PC-3 (cell line): ENCODE measurements around the gene CHIA. TPM values are rescaled to one million over a fixed set of nuclear protein-coding genes. Genes with fewer than 3 reads are reported as not detected.

Experiments used
- ATAC-seq: fragments of 200-7000 bp; cut with Tn5 transposase; 2 replicates; pipeline ENCODE4 v1.9.1; 2020; ENCODE audit warnings: mild to moderate bottlenecking, moderate library complexity
- BruUV-seq: library from RNA; stranded (reverse); fragments of 400-500 nt; replicated peaks from 2 replicates; lab custom pipeline; 2021; lab: Mats Ljungman, UMichigan
- CTCF ChIA-PET: fragments of 300-600 bp; sonication (Branson Sonifier 250); formaldehyde crosslinking; loops from one replicate; lab custom pipeline; 2022; ENCODE audit warnings: antibody characterized with exemption; lab: Charles Lee
- POLR2A ChIA-PET: fragments of 300-600 bp; sonication (Branson Sonifier 250); formaldehyde crosslinking; loops from one replicate; lab custom pipeline; 2022; ENCODE audit warnings: antibody characterized with exemption; ENCODE audit not compliant: unreplicated experiment; lab: Charles Lee
- DNase-seq: peaks from one replicate; pipeline ENCODE4 v3.0.0-alpha.2; 2015
- H2AFZ ChIP-seq: fragments of 300-600 bp; sonication (generic); 2 replicates; pipeline ENCODE4 v1.6.0; 2016; ENCODE audit warnings: antibody characterized with exemption, low read length
- H3F3A ChIP-seq: fragments of 300-600 bp; sonication (generic); one replicate; pipeline ENCODE4 v1.6.0; 2017; ENCODE audit warnings: antibody characterized with exemption, low read length, control low read depth, mild to moderate bottlenecking; ENCODE audit not compliant: unreplicated experiment
- H3K27ac ChIP-seq: fragments of 300-600 bp; sonication (generic); 2 replicates; pipeline ENCODE4 v1.5.1; 2016; ENCODE audit warnings: mild to moderate bottlenecking, low read length
- H3K27me3 ChIP-seq: fragments of 300-600 bp; sonication (generic); 2 replicates; pipeline ENCODE4 v1.6.1; 2016; ENCODE audit warnings: low read length, mixed read lengths
- H3K36me3 ChIP-seq: fragments of 300-600 bp; sonication (generic); 2 replicates; pipeline ENCODE4 v1.6.1; 2016; ENCODE audit warnings: low read depth, mixed run types, low read length, mixed read lengths
- H3K4me1 ChIP-seq: fragments of 300-600 bp; sonication (generic); 2 replicates; pipeline ENCODE4 v1.5.1; 2016; ENCODE audit warnings: low read length; ENCODE audit not compliant: insufficient read depth
- H3K4me2 ChIP-seq: fragments of 300-600 bp; sonication (generic); 2 replicates; pipeline ENCODE4 v1.6.0; 2016; ENCODE audit warnings: low read length
- H3K4me3 ChIP-seq: fragments of 300-600 bp; sonication (generic); 2 replicates; pipeline ENCODE4 v1.5.1; 2016; ENCODE audit warnings: mild to moderate bottlenecking, low read length, mixed read lengths
- H3K79me2 ChIP-seq: fragments of 300-600 bp; sonication (generic); 2 replicates; pipeline ENCODE4 v1.6.1; 2017; ENCODE audit warnings: low read length, mixed read lengths
- H3K9ac ChIP-seq: fragments of 300-600 bp; sonication (generic); 2 replicates; pipeline ENCODE4 v1.6.0; 2016; ENCODE audit warnings: mild to moderate bottlenecking, low read length
- H3K9me2 ChIP-seq: fragments of 300-600 bp; sonication (generic); replicated peaks from 2 replicates; pipeline ENCODE4 v1.6.1; 2016; ENCODE audit warnings: mixed run types, low read length, mixed read lengths
- H3K9me3 ChIP-seq: fragments of 300-600 bp; sonication (generic); 2 replicates; pipeline ENCODE4 v1.6.1; 2016; ENCODE audit warnings: low read length, mixed read lengths
- H4K20me1 ChIP-seq: fragments of 300-600 bp; sonication (generic); 2 replicates; pipeline ENCODE4 v1.6.1; 2016; ENCODE audit warnings: low read length, mixed read lengths
- CTCF ChIP-seq: fragments of 300-600 bp; sonication (generic); conservative IDR thresholded peaks from 2 replicates; pipeline ENCODE4 v1.5.1; 2017; ENCODE audit warnings: antibody characterized with exemption, low read depth, mild to moderate bottlenecking, low read length
- EZH2 ChIP-seq: fragments of 300-600 bp; sonication (generic); IDR thresholded peaks from one replicate; pipeline ENCODE4 v1.6.1; 2017; ENCODE audit warnings: antibody characterized with exemption, mild to moderate bottlenecking, low read length; ENCODE audit not compliant: unreplicated experiment
- EZH2phosphoT487 ChIP-seq: fragments of 300-600 bp; sonication (generic); IDR thresholded peaks from 2 replicates; pipeline ENCODE4 v1.6.1; 2018; ENCODE audit warnings: mild to moderate bottlenecking, antibody characterized with exemption, low read length, borderline replicate concordance
- intact Hi-C: fragments of 100-400 bp; cut with micrococcal nuclease; formaldehyde crosslinking; loops from 2 replicates; pipeline ENCODE4 v1.9.0; 2023
- total RNA-seq: library from RNA; depleted of rRNA; stranded (reverse); fragments of >200 nt; gene quantifications from 2 replicates; pipeline ENCODE4 v1.2.3, GENCODE V29; 2014

Gene CHIA
- total RNA-seq, 1 experiment from 2014 or later = not detected

GRCh38 chr1:111272081-111272480, 18.6 kb upstream of the CHIA start:
- intact Hi-C loops = no loop called here
- no peak for ATAC-seq
- DNase-seq = no peak
- no peak for TF ChIP-seq EZH2
- TF ChIP-seq CTCF = no peak
- no peak for TF ChIP-seq EZH2phosphoT487
- POLR2A ChIA-PET = no interaction called here
- peaks cover 22% of the 10 kb centered on the region for H3K4me1 ChIP-seq
- no peaks in the 10 kb centered on the region for H3K36me3 ChIP-seq
- H2AFZ ChIP-seq = no peak overlapping the region
- H3K27me3 ChIP-seq = no peaks in the 10 kb centered on the region
- CTCF ChIA-PET = no interaction called here
- H3K79me2 ChIP-seq = no peaks in the 10 kb centered on the region
- no peak overlapping the region for H3K4me3 ChIP-seq
- no peaks in the 10 kb centered on the region for H3K9me3 ChIP-seq
- H3K9ac ChIP-seq = no peak overlapping the region
- H3K9me2 ChIP-seq = no peaks in the 10 kb centered on the region
- no peak overlapping the region for H3K27ac ChIP-seq
- H3F3A ChIP-seq = peaks cover 11% of the 10 kb centered on the region
- H3K4me2 ChIP-seq = no peak overlapping the region
- no TSS peak for BruUV-seq
- no peaks in the 10 kb centered on the region for H4K20me1 ChIP-seq

GRCh38 chr1:111274653-111275052, 16.0 kb upstream of the CHIA start:
- no peak overlapping the region for H3K27ac ChIP-seq
- CTCF ChIA-PET = no interaction called here
- no peak overlapping the region for H2AFZ ChIP-seq
- H3K9me2 ChIP-seq = no peaks in the 10 kb centered on the region
- H3K36me3 ChIP-seq = no peaks in the 10 kb centered on the region
- peak overlapping the region; percentile 17; the same call in 1 of the 2 replicates for H3K4me2 ChIP-seq
- intact Hi-C loops = no loop called here
- POLR2A ChIA-PET = no interaction called here
- no peaks in the 10 kb centered on the region for H4K20me1 ChIP-seq
- no peak for DNase-seq
- TF ChIP-seq CTCF (no peak), EZH2 (no peak), EZH2phosphoT487 (no peak)
- H3K9ac ChIP-seq = no peak overlapping the region
- peaks cover 11% of the 10 kb centered on the region for H3F3A ChIP-seq
- H3K27me3 ChIP-seq = no peaks in the 10 kb centered on the region
- no peak overlapping the region for H3K4me3 ChIP-seq
- H3K79me2 ChIP-seq = no peaks in the 10 kb centered on the region
- no peaks in the 10 kb centered on the region for H3K9me3 ChIP-seq
- BruUV-seq = no TSS peak
- ATAC-seq = no peak
- H3K4me1 ChIP-seq = peaks cover 22% of the 10 kb centered on the region

GRCh38 chr1:111275079-111275478, 15.6 kb upstream of the CHIA start:
- Histone ChIP-seq H3K9me3 (no peaks in the 10 kb centered on the region), H3K4me3 (no peak overlapping the region), H3K27ac (peak overlapping the region; percentile 86), H3F3A (peaks cover 11% of the 10 kb centered on the region), H3K4me1 (peaks cover 22% of the 10 kb centered on the region), H4K20me1 (no peaks in the 10 kb centered on the region), H3K79me2 (no peaks in the 10 kb centered on the region), H3K4me2 (peak overlapping the region; percentile 59), H3K36me3 (no peaks in the 10 kb centered on the region), H3K9me2 (no peaks in the 10 kb centered on the region), H3K27me3 (no peaks in the 10 kb centered on the region), H2AFZ (no peak overlapping the region), H3K9ac (no peak overlapping the region)
- no TSS peak for BruUV-seq
- ATAC-seq = peak; percentile 78
- TF ChIP-seq EZH2 (no peak), CTCF (no peak), EZH2phosphoT487 (no peak)
- intact Hi-C loops = no loop called here
- DNase-seq = peak; percentile 91
- POLR2A ChIA-PET = no interaction called here
- CTCF ChIA-PET = no interaction called here
